MM.1S (cell line): Measurements from ENCODE around the gene ALPL.

Experiments
- EZH2 ChIP-seq: fragments of 300-600 bp; sonication (generic); optimal IDR thresholded peaks from 2 replicates; pipeline ENCODE3; 2017; ENCODE audit warnings: low read depth, mild to moderate bottlenecking, antibody characterized with exemption, low read length, mixed read lengths
- EZH2phosphoT487 ChIP-seq: fragments of 300-600 bp; sonication (generic); IDR thresholded peaks from 2 replicates; pipeline ENCODE4 v1.6.1; 2018; ENCODE audit warnings: antibody characterized with exemption, low read length
- TF ChIP-seq, protein P1 (sequence below): fragments of 300-600 bp; sonication (generic); IDR thresholded peaks from 2 replicates; pipeline ENCODE4 v1.5.1; 2016; ENCODE audit warnings: antibody characterized with exemption, low read length, mixed read lengths

GRCh38 chr1:21621761-21622436 is 112.7 kb downstream of the ALPL start:
- TF ChIP-seq, protein P1, sequence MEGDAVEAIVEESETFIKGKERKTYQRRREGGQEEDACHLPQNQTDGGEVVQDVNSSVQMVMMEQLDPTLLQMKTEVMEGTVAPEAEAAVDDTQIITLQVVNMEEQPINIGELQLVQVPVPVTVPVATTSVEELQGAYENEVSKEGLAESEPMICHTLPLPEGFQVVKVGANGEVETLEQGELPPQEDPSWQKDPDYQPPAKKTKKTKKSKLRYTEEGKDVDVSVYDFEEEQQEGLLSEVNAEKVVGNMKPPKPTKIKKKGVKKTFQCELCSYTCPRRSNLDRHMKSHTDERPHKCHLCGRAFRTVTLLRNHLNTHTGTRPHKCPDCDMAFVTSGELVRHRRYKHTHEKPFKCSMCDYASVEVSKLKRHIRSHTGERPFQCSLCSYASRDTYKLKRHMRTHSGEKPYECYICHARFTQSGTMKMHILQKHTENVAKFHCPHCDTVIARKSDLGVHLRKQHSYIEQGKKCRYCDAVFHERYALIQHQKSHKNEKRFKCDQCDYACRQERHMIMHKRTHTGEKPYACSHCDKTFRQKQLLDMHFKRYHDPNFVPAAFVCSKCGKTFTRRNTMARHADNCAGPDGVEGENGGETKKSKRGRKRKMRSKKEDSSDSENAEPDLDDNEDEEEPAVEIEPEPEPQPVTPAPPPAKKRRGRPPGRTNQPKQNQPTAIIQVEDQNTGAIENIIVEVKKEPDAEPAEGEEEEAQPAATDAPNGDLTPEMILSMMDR = no peak
- no peak for TF ChIP-seq EZH2
- TF ChIP-seq EZH2phosphoT487 = no peak
